Stimulated activated CD4-positive, alpha-beta T cell treated with anti-CD3 and anti-CD28 coated beads, Interleukin-4, amount 100 ng/mL, for 4 hours (primary cell): ENCODE measurements around the gene TMUB2.
A peak's percentile ranks its signal among the peaks of the same experiment; 100 is the strongest.

Experiments
- DNase-seq, 2 experiments: peaks; one replicate each; pipeline ENCODE4 v3.0.0-alpha.2; 2020

The TMUB2 gene

DNA sequence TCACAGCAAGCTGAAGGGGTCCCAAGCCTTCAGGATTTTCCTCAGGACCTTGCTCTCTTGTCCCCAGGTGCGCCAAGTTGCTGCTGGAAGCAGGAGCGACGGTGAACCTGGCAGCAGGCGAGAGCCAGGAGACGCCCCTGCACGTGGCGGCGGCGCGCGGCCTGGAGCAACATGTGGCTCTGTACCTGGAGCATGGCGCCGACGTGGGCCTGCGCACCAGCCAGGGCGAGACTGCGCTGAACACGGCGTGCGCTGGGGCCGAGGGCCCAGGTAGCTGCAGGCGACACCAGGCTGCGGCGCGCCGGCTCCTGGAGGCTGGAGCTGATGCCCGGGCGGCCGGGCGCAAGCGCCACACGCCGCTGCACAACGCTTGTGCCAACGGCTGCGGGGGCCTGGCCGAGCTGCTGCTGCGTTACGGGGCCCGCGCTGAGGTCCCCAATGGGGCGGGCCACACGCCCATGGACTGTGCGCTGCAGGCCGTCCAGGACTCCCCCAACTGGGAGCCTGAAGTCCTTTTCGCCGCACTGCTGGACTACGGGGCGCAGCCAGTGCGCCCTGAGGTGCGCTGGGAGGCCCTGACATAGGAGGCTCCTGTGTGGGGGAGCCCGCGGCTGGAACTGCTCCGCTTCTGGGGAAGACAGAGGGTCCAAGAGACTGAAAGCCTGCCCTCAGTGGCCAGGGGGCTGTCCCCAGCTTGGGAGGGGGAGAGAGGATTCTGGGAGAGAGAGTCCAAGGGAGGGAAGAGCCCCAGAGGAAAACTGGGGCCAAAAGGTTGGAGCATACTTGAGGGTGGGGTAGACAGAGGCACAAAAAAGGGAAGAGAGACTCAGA lies 9.9 kb upstream of the TMUB2 start:
- DNase-seq, result no peak

DNA sequence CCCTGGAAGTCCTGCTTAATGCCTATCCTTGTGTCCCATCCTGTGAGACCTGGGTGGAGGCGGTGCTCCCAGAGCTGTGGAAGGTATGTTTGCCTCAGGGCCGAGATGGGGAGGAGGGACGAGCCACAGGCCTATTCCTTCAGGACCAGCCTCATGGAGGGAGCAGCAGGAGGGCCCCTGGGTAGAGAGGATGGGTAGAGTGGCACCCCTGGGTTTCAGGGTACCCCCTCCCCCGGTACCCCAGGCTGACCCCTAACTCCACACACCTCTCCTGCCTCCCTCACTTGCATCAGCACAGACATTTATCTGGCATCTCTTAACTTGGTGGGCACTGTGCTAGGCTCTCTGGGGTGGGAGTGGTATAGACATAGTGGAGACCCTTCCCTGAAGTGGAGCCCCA lies 9.1 kb upstream of the TMUB2 start:
- DNase-seq, result no peak

DNA sequence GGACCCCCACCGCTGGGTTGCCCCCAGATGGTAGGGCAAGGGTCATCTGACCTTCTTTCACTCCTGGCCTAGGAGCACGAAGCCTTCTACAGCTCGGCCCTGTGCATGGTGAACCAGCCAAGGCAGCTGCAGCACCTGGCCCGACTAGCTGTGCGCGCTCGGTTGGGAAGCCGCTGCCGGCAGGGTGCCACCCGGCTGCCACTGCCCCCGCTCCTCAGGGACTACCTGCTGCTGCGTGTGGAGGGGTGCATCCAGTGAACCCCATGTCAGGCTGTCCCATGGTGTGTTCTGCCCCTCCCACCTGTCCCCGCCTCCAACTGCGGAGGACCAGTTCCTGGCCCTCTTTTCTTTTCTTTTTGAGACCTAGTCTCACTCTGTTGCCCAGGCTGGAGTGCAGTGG lies 8.6 kb upstream of the TMUB2 start:
- no peak for DNase-seq

DNA sequence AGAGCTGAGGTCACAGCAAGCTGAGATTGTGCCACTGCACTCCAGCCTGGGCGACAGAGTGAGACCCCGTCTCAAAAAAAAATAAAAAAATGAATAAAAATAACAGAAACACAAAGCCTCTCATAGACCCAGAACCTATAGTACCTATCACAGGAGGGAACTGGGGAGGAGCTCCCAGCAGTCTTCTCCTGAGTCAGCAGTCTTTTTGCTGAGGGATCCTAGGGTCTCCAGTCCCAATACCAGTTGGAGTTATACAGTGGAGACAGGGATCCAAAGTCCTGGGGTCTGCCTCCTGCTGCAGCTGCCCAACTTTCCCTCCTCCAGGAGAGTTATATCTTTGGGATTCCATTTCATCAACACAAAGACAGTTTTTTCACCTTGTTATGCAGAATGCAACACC lies 3.7 kb upstream of the TMUB2 start:
- no peak for DNase-seq

DNA sequence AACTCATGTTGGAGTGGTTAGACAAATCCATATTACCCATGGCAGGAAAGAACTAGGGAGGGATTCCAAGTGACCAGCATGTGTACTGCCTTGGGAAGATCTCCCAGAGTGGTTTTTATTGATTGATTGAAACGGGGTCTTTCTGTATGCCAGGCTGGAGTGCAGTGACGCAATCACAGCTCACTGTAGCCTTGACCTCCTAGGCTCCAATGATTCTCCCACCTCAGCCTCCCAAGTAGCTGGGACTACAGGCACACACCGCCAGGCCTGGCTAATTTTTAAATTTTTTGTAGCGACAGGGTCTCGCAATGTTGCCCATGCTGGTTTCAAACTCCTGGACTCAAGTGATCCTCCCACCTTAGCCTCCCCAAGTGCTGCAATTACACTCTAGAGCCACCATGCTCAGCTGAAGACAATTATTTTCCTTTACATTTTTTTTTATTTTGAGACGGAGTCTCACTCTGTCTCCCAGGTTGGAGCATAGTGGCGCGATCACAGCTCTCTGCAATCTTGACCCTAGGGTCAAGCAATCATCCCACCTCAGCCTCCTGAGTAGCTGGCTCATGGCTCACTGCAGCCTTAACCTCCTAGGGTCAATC lies 2.5 kb upstream of the TMUB2 start:
- DNase-seq, result no peak

DNA sequence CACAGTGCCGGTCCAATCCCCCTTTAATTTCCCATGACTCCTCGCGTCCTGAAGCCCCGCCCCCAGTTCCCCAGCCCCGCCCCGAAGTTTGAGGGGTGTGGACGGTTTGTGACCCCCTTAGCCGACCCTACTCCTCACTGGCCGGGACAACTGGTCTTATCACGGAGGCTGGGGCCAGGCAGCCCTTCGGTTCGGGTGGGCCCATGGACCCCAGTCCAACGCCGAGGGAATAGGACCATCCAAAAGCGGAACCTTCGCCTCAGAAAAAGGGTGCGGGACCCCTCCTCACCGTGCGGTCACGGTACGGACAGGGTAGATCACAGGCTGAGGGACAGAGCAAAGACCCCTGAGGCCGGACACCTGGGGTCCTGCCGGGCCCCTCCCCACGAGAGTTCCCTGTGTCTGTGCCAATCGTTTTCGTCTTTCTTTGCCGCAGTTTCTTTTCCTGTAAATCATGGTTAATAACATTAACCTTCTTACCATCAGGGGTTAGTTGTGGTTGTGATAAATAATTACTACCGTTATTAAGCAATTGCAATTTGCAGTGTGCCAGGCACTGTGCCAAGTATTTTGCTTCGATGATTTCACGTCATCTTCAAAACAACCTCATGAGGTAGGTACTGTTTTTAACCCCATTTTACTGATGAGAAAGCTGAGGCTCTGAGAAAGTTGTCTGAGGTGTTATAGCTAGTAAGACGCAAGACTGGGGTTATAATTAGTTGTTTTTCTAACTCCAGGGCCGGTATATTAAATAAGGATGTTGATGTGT lies 543 bp downstream of the TMUB2 start:
- no peak for DNase-seq

DNA sequence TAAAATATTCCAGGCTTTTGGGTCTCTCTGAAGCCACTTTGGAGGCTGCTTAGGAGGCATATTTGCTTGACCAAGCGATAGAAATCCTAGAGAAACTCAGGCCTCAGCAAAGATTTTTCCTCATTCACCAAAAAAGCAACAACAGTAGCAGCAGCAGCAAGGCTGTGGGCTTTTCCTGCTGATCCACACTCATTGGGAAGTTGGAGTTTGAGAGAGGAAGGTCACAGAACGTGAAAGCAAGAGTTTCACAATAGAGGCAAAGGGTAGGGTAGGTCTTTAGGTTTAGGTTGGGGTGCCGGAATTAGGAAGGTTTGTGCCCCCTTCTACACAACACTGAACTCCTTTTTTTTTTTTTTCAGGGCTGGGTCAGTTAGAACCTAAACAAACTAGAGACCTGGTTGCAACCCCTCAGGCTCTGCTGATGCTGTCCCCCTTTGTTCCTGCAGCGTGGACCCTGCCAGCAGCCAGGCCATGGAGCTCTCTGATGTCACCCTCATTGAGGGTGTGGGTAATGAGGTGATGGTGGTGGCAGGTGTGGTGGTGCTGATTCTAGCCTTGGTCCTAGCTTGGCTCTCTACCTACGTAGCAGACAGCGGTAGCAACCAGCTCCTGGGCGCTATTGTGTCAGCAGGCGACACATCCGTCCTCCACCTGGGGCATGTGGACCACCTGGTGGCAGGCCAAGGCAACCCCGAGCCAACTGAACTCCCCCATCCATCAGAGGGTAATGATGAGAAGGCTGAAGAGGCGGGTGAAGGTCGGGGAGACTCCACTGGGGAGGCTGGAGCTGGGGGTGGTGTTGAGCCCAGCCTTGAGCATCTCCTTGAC lies 2.0 kb downstream of the TMUB2 start:
- no peak for DNase-seq

DNA sequence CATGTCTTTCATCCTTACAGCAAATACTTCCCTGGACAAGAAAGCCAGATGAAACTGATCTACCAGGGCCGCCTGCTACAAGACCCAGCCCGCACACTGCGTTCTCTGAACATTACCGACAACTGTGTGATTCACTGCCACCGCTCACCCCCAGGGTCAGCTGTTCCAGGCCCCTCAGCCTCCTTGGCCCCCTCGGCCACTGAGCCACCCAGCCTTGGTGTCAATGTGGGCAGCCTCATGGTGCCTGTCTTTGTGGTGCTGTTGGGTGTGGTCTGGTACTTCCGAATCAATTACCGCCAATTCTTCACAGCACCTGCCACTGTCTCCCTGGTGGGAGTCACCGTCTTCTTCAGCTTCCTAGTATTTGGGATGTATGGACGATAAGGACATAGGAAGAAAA lies 3.7 kb downstream of the TMUB2 start:
- no peak for DNase-seq

DNA sequence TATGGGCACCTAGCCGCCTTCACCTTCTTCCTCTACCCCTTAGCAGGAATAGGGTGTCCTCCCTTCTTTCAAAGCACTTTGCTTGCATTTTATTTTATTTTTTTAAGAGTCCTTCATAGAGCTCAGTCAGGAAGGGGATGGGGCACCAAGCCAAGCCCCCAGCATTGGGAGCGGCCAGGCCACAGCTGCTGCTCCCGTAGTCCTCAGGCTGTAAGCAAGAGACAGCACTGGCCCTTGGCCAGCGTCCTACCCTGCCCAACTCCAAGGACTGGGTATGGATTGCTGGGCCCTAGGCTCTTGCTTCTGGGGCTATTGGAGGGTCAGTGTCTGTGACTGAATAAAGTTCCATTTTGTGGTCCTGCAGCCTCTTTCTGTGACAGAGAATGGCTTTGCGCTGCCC lies 4.6 kb downstream of the TMUB2 start:
- no peak for DNase-seq

DNA sequence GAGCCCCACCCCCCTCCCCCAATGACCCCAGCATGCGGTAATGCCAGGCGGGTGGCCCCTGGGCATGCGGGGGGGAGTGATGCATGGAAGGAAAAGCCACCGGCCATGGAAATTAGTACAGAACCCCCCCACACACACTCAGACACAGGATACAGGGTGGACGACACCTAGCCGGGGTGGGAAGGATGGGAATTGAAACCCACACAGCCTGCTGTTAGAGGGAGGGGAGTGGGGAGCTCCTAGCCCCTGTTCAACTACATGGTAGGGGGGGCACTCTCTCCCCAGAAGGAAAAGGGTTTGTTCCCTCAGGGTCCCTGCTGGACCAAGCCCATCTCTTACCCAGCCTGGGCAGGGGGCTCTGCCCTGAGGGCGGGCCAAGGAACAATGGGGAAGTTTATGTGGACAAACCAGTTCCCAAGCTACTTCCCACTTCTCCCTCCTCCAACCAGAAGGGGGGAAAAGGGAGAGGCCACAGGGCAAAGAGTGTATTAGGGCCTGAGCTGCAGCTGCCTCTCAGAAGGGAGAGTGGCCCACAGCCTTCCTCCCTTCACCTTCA lies 5.2 kb downstream of the TMUB2 start:
- no peak for DNase-seq

DNA sequence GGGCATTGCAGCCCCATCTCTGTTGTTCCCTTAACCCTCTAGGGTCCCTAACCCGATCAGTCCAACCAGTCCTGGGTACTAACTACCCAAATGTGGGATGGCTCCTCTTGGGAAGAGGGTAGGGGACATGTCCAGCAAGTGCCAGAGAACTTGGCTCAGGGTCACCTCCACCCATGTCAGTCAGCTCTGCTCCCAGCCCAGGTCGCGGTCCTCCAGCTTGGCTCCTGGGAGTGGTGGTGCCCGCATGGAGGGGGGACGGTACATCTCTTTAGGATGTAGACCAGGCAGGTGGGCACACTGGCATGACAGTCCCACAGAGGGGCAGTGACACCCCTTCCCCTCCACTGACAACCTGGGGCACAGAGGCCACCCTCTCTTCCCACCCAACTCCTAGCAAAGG lies 6.0 kb downstream of the TMUB2 start:
- DNase-seq, result no peak

DNA sequence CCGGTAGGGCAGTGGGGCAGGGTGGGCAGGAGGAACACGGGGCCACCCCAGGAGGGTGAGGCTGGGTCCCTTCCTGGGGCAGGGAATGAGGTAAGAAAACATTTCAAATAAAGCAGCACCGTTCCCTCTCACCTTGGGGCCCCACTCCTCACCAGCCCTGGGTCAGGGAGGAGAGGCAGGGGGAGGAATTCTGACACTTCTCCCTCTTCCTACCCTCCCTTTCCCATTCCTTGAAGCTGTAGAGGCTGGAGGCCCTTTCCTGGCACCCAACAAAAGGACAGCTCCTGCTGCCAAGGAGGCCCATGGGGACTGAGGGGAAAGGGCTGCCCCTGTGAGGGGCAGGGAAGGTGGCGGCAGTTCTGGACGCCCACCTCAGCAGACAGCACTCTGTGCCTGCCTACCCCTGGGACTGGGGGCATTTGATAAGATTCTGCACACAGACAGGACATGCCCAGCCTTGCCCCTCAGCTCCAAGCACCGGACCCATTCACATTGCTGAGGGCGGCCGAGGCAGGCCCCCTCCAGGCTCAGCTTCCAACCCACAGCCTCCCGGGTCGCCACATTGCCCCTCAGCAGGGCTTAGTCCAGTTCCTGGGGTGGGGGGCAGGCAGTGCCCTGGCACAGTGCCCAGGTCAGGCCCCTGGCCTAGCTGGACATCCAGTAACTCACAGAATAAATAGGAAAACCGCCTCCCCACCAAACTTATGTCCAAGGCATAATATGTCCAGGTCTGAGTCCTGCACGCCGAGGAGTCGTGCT lies 6.7 kb downstream of the TMUB2 start:
- no peak for DNase-seq

DNA sequence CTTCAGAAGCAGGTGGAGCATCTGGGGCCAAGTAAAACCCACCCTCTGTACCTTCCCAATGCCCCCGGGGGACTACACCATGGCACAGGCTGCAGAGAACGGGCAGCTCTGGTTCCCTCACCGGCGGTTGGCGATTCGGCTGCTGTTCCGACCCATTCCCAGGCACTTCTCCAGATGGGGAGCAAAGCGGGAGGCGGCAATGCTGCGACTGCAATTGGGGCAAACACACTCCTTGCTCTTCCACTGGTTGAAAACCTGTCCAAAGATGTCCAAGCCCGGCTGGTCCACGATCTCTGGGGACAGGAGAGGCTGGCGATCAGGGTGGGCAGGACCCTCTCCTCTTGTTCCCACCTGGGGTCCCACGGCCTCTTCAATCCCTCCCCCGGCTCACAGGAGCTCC lies 10.3 kb downstream of the TMUB2 start:
- no peak for DNase-seq

DNA sequence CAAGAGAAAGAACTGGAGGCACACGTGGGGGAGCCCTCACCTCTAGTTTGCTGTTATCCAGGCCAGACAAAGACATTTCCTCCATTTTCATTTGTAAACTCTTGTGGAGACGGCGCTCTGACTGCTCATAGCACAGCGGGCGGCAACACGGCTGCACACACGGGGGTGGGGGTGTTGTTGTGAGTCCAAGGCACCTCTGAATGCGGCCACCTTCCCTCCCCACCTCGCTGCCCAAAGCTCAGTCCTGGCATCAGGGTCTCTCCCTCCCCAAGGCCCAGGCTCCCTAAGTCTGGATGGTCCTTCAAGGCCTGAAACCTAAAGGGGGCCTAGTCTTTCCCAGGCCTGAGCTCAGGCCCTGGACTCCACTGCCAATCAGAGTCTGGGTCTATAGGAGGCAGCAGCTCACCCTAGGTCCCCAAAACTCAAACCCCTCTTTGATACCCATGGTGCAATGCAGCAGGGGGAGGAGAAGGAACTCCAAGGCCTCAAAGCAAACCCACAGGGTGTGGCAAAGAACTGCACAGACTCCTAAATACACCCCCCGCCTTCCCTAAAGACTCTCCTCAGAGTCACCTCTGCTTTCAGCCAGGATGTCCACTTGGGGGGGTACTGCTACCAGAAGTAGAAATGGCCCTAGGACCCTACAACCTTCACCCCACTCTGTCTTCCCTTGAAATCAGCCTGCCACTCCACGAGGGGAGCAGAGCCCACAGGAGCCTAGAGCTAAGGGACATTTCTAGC lies 11.4 kb downstream of the TMUB2 start:
- DNase-seq, result peak in 1 of 2 experiments; percentile 40

DNA sequence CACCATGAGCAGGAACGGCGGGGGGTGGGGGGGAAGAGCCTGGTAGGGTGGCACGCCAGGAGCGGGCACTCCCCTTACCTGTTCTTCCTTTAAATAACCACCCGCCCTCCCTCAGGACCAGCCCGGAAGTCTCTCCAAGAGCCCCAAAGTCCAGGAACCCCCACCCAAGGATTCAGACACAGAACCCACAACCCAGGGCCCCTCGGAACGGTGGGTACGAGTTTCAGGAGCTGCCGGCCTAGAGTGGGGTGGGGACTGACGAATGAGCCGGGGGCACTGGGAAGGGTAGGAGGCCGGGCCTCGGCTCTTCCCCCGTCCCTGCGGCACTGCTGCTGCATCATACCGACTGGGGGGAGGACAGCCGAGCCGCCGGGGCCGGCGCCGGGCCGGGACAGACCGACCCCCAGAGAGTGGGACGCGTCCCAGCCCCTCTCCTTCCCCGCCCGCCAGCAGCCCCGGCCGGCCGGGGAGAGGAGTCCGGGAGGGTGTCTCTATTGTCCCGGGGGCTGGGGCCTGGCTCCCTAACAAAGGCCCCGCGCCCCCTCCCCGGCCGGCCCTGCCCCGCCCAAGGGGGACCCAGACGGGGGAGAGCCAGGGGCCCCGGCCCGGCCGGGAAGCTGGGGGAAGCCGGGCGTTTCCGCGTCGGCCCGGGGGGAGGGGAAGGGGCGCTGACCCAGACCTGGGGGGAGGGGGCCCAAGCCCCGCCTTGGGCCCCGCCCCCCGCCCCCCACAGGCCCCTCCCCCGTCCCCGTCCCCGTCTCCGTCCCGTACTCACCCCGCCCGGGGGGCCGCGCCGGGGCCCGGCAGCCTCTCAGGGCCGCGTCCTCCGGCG lies 12.2 kb downstream of the TMUB2 start:
- peak; percentile 46 to 59 for DNase-seq

DNA sequence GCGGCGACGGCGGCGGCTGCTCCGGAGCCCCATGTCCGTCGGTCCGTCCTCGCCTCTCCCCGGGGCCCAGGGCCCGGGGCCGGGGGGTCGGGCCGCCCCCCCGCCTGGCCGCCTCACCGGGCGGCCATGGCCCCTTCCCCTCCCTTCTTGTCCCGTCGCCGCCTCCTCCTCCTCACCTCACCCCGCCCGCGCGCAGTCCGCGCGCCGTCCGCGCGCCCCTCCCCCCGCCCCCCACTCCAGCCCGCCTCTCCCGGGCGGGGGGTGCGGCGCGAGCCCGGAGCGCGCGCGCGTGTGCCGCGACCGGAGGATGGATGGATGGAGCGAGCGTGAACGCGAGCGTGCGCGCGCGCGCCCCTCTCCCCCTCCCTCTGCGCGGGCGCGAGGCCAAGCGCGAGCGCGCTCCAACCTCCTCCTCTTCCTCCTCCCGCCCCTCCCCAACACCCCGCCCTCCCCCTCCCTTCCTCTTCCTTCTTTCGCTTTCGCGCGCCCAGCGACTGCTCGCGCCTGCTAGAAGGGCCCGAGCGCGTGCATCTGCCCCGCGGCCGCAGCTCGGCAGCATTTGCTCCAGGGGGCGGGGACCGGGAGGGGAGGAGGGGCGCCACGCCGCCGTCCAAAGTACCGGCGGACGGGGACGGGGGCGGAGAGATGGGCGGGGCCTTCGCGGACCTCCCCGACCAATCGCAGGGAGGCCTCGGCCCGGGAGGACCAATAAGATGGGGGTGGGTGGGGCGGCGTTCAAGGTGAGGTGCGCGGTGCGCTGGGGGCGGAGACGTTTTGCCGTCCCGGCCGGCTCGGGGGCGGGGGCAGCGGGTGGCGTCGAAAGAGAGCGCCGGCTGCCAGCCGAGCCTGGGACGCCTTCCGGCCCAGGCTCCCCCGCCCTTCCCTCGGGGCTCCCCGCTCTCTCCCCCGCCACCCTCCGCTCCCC lies 13.0 kb downstream of the TMUB2 start, which contains the start of gene ATXN7L3:
Gene ATXN7L3, minus strand, starts transcription at position 332 of the 925 bp plus-strand sequence. CDS start 1,814 bp downstream, outside the sequence.
- peak; percentile 99 to 100 for DNase-seq

DNA sequence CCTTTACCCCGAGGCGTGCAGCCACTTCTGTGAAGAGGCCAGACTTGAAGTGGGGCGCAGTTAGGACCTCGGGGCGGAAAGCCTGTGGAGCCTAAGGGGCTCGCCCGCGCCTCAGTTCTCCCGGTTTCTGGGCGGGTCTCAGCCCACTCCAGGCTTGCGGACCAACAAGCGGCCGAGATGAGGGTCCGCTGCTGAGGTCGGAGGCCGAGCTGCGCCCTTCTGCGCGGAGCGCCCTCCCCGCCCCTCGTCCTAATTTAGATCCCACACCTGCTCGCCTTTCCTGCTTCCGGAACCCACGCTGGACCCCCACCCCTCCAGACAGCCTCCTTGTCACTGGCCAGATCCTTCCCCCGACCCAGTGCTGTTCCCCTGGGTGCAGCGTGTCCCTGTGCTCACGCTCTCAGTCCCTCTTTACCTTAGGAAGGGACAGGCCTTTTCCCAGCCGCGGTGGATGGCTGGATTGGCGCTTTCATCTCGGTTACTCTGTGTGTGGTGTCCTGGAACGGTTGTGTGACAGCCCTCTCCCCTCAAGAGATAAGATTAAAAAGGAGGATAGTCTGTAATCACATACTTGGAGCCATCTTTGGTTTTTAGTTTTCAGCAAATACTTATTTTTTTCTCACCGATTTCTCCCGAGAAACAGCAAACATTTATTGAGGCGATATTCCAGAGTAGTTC lies 13.8 kb downstream of the TMUB2 start:
- no peak for DNase-seq

DNA sequence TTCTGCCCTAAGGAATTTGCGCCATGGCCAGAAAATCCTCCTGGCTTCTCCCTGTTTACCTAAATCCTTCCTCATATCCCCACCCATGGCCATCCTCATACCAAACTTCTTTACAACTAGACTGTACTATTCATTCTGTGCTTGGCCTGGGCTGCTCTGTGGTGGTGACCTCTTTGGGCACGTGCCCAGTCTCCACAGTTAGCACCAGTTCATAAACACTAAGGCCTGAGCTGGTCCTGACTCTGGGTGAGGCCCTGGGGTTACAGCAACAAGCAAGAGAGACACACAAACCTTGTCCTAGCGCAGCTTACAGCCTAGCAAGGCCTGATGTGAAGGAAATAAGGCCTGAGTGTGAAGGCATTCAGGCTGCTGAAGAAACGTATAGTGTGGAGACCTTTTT lies 16.0 kb downstream of the TMUB2 start:
- no peak for DNase-seq
